Subcutaneous abdominal adipose tissue (tissue), 5 donors: ENCODE measurements around the gene ZNF616.
A peak's percentile ranks its signal among the peaks of the same experiment; 100 is the strongest.

ENCODE experiments used
- H3K27ac ChIP-seq: one replicate; pipeline ENCODE4 v1.7.0; 2013; ENCODE audit warnings: low read depth, mild to moderate bottlenecking, inconsistent platforms, low read length, moderate library complexity
- H3K27me3 ChIP-seq, 5 donors: one replicate each; pipeline ENCODE4 v1.7.0; 2013; ENCODE audit warnings: low read length in 5 of 5, inconsistent platforms in 1 of 5; ENCODE audit not compliant: control insufficient read depth in 5 of 5, insufficient read depth in 4 of 5
- H3K36me3 ChIP-seq, 5 donors: one replicate each; pipeline ENCODE4 v1.7.0; 2013; ENCODE audit warnings: low read length in 5 of 5; ENCODE audit not compliant: control insufficient read depth in 5 of 5, insufficient read depth in 5 of 5
- H3K4me1 ChIP-seq, 5 donors: one replicate each; pipeline ENCODE4 v1.7.0; 2013; ENCODE audit warnings: low read length in 5 of 5, mild to moderate bottlenecking in 3 of 5, moderate library complexity in 1 of 5; ENCODE audit not compliant: control insufficient read depth in 5 of 5, insufficient read depth in 5 of 5
- H3K4me3 ChIP-seq, 5 donors: one replicate each; pipeline ENCODE4 v1.7.0; 2013; ENCODE audit warnings: low read length in 5 of 5, low read depth in 1 of 5
- H3K9ac ChIP-seq, 5 donors: one replicate each; pipeline ENCODE4 v1.7.0; 2013; ENCODE audit warnings: low read length in 5 of 5, mild to moderate bottlenecking in 4 of 5, moderate library complexity in 3 of 5
- H3K9me3 ChIP-seq, 5 donors: one replicate each; pipeline ENCODE4 v1.7.0; 2013; ENCODE audit warnings: low read length in 5 of 5; ENCODE audit not compliant: control insufficient read depth in 5 of 5
- donor health status: healthy.
- donor health status: healthy.
- donor health status: healthy.
- donor health status: healthy.
- donor health status: healthy.

Gene ZNF616

DNA sequence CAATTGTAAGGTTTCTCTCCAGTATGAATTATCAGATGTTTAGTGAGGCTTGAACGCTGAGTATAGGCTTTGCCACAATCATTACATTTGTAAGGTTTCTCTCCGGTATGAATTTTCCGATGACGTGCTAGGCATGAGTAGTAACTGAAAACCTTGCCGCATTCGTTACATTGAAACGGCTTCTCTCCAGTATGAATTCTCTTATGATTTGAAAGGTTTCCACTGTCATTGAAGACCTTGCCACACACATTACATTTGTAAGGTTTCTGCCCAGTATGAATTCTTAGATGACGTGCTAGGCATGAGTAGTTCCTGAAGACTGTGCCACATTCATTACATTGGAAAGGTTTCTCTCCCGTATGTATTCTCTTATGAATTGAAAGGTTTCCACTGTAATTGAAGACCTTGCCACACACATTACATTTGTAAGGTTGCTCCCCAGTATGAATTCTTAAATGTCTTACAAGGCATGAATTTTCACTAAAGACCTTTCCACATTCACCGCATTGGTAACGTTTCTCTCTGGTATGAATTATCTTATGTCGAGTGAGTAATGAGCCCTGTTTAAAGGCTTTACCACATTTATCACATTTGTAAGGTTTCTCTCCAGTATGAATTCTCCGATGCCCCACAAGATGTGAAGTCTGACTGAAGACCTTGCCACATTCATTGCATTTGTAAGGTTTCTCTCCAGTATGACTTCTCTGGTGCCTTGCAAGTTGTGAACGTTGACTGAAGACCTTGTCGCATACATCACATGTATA, 16.0 kb upstream of the ZNF616 start:
- H3K9me3 ChIP-seq = peaks cover 23 to 59% (median 46%) of the 10 kb centered on the region in 5 donors

DNA sequence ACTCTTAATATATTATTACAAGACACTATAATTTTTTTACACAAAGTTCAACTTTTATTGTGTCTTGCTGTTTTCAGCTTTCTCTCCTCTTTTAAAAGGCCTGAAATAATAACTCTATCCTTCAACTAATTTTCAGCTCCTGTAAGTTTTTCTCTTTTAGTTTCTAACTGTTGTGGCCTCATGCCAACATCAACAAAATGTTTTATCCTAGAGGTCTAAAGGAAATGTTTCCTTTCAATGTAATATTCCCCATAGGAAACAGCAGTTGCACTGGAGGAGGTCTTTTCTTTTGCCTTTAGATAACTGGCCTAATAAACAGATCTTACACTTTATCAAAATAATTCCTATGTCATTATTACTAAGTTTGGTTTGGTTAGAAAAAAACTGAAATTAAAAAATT, 8.5 kb upstream of the ZNF616 start:
- H3K27ac ChIP-seq = no peak overlapping the region
- H3K4me3 ChIP-seq = no peak overlapping the region
- H3K9me3 ChIP-seq = peaks cover 0 to 8% (median 3%) of the 10 kb centered on the region in 5 donors
- H3K4me1 ChIP-seq = no peaks in the 10 kb centered on the region
- no peaks in the 10 kb centered on the region for H3K27me3 ChIP-seq
- H3K36me3 ChIP-seq = no peaks in the 10 kb centered on the region
- no peak overlapping the region for H3K9ac ChIP-seq

More for the DNA sequence above, 16.0 kb upstream of the ZNF616 start:
- Histone ChIP-seq H3K4me1 (no peaks in the 10 kb centered on the region), H3K27me3 (no peaks in the 10 kb centered on the region), H3K4me3 (peak overlapping the region in 4 of 5 donors; percentile 33 to 41 (median 37)), H3K9ac (no peak overlapping the region), H3K36me3 (peaks cover 38 to 49% (median 42%) of the 10 kb centered on the region in 5 donors), H3K27ac (no peak overlapping the region)

DNA sequence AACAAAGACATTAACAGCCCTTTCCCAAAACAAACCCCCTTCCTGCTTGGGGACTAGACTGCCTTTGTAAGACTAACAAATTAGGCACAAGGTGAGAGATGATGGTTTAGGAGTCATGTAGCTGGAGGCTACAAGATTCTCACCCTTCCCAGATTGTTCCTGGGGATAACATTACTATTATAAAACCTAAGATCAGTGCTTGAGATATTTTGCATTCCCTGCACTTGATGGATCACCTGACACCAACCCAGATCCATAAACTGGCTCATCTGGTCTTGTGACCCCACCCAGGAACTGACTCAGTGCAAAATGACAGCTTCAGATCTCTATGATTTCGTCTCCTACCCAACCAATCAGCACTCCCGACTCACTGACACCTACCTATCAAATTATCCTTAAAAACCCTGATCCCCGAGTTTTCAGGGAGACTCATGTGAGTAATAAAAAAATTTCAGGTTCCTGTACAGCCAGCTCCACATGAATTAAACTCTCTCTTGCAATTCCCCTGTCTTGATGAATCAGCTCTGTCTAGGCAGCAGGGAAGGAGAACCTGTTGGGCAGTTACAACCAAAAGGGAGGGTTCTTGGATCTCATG, 2.4 kb upstream of the ZNF616 start:
- Histone ChIP-seq H3K27ac (no peak overlapping the region), H3K27me3 (no peaks in the 10 kb centered on the region), H3K4me3 (no peak overlapping the region), H3K36me3 (no peaks in the 10 kb centered on the region), H3K9me3 (no peaks in the 10 kb centered on the region), H3K9ac (no peak overlapping the region), H3K4me1 (peaks cover 5 to 23% (median 22%) of the 10 kb centered on the region in 5 donors)

DNA sequence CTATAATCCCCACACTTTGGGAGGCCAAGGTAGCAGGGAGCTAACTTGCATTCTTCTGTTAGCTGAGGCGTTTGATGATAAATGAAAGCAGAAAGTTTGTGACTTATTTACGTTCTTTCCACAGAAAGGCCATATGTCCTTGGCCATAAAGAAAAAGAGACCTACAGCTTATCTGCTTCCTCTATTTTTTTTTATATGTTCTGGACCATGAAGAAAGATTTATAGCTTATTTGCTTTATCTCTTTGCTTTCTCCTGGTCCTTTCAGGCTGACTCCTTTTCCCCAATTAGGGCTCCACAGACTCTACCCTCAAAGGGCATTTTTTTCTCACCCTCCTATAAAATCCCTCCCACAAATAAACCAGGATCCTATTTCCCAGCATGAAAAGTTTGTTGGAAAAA, 1.5 kb upstream of the ZNF616 start:
- no peak overlapping the region for H3K9ac ChIP-seq
- H3K9me3 ChIP-seq = no peaks in the 10 kb centered on the region
- H3K36me3 ChIP-seq = no peaks in the 10 kb centered on the region
- H3K4me1 ChIP-seq = peaks cover 5 to 23% (median 22%) of the 10 kb centered on the region in 5 donors
- H3K27ac ChIP-seq = no peak overlapping the region
- no peak overlapping the region for H3K4me3 ChIP-seq
- no peaks in the 10 kb centered on the region for H3K27me3 ChIP-seq

DNA sequence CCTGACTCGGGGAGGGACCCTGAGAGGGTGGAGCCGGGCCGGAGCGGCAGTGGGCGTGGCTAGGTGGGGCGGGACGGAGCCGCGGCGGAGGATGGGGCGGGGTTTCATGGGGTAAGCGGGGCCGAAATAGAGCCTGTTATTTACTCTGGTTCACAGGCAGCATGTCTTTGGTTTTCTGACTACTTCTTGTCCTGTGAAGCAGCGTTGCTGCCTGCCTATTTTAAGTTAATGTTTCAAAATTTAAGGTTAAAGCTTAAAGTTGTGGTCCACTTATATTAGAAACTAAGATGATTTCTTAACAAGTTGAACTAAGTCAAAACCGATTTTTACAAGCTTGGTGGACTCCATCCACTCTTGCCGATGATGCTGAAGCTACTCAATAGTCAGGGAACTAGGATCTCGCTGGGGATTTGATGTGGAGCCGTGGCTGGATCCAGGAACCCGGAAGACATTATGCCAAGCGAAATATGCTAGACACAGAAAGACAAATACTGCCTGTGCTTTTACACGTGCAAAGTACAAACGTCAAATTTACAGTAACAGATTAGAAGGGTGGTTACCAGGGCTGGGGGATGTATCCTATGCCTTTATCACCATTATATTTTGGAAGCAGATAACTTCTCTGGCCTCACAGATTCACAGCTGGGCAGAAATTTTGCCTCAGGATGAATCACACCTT, 433 bp upstream of the ZNF616 start:
- Histone ChIP-seq H3K9me3 (no peaks in the 10 kb centered on the region), H3K27me3 (no peaks in the 10 kb centered on the region), H3K27ac (peak overlapping the region; percentile 6), H3K4me1 (peaks cover 5 to 23% (median 22%) of the 10 kb centered on the region in 5 donors), H3K4me3 (peak overlapping the region; percentile 23 to 100 (median 57)), H3K9ac (peak overlapping the region in 4 of 5 donors; percentile 42 to 73 (median 65)), H3K36me3 (no peaks in the 10 kb centered on the region)

DNA sequence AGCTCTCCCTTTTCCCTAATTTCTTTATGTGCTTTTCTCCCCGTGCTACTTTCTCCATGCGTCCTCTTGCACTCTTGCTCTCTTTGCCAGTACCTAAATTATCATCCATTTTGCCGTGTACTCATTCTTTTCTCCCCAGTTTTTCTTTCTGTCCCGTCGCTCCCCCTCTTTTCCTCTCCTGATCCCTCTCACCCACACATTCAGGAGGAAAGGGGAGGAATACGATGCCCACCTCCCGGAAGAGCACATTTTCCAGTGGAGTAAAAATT, 821 bp downstream of the ZNF616 start:
- Histone ChIP-seq H3K4me3 (peak overlapping the region; percentile 99 to 100 (median 100)), H3K4me1 (peaks cover 5 to 23% (median 22%) of the 10 kb centered on the region in 5 donors), H3K9me3 (no peaks in the 10 kb centered on the region), H3K27ac (peak overlapping the region; percentile 92), H3K36me3 (peaks cover 0 to 4% (median 0%) of the 10 kb centered on the region in 5 donors), H3K27me3 (no peaks in the 10 kb centered on the region), H3K9ac (peak overlapping the region; percentile 69 to 99 (median 99))

DNA sequence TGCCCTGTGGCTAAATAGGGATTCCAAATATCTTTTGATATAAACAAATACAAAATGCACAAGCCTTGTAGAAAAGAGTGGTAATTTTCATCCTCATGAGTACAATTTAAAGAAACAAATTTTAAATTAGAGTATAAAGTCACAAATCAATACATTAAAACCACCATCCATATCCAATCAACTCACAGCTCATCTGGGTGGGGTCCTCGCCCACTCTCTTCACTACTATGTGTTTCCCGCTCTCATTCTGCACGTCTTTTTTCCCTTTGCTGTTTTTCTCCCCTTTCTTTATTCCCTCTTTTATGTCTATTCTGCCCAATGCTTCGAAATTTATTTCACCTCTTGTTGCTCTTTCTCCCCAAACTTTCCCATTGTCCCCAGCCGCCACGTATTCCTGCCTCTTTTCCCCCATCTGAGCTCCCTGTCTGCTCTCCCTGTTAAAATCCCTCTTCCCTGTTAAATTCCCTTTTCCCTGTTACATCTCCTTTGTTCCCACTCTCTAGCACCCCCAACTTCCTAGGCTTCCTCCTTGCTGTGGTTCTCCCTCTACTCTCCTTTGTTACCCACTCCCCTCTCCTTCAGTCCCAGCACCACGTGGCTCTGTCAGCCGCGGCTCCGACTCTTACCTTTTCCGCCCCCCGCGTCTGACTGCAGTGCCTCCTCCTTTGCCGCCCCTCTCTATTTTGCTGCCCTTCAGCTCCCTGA, 1.3 kb downstream of the ZNF616 start:
- peaks cover 5 to 23% (median 22%) of the 10 kb centered on the region in 5 donors for H3K4me1 ChIP-seq
- H3K4me3 ChIP-seq = peak overlapping the region; percentile 99 to 100 (median 100)
- peak overlapping the region; percentile 92 for H3K27ac ChIP-seq
- peak overlapping the region; percentile 69 to 99 (median 99) for H3K9ac ChIP-seq
- peaks cover 0 to 4% (median 0%) of the 10 kb centered on the region in 5 donors for H3K36me3 ChIP-seq
- no peaks in the 10 kb centered on the region for H3K9me3 ChIP-seq
- no peaks in the 10 kb centered on the region for H3K27me3 ChIP-seq

DNA sequence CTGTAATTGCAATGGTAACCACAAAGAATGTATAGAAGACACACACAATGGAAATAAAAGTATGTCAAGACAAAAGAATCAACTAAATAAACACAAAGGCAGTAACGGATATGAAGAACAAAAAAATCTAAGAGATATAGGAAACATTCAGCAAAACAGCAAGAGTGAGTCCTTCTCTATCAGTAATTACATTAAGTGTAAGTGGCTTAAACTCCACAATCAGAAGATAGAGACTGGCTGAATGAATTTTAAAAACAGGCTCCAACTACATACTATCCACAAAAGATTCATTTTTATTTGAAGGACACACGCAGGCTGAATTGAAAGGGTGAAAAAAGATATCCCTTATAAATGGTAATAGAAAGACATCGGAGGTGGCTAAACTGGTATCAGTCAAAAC, 19.5 kb downstream of the ZNF616 start:
- Histone ChIP-seq H3K9me3 (peaks cover 54 to 96% (median 77%) of the 10 kb centered on the region in 5 donors), H3K36me3 (peaks cover 72 to 94% (median 86%) of the 10 kb centered on the region in 5 donors)

DNA sequence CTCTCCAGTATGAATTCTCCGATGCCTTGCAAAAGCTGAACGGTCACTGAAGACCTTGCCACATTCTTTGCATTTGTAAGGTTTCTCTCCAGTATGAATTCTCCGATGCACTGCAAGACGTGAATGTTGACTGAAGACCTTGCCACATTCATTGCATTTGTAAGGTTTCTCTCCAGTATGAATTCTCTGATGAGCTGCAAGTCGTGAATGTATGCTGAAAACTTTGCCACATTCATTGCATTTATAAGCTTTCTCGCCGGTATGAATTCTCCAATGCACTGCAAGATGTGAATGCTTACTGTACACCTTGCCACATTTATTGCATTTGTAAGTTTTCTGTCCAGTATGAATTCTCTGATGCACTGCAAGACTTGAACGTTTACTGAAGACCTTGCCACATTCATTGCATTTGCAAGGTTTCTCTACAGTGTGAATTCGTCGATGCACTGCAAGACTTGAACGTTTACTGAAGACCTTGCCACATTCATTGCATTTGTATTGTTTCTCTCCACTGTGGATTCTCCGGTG, 24.1 kb downstream of the ZNF616 start:
- peak overlapping the region; percentile 45 to 66 (median 48) for H3K4me3 ChIP-seq
- H3K27me3 ChIP-seq = no peaks in the 10 kb centered on the region
- no peak overlapping the region for H3K27ac ChIP-seq
- H3K9ac ChIP-seq = no peak overlapping the region
- no peaks in the 10 kb centered on the region for H3K4me1 ChIP-seq
- peaks cover 44 to 57% (median 52%) of the 10 kb centered on the region in 5 donors for H3K36me3 ChIP-seq
- H3K9me3 ChIP-seq = peaks cover 83 to 100% (median 98%) of the 10 kb centered on the region in 5 donors

More for the DNA sequence above, 19.5 kb downstream of the ZNF616 start:
- H3K27ac ChIP-seq = no peak overlapping the region
- no peaks in the 10 kb centered on the region for H3K27me3 ChIP-seq
- H3K4me3 ChIP-seq = peak overlapping the region; percentile 3 to 66 (median 28)
- H3K4me1 ChIP-seq = no peaks in the 10 kb centered on the region
- H3K9ac ChIP-seq = no peak overlapping the region
